Measurements from ENCODE around the gene FGF18. TPM values are rescaled to one million over a fixed set of nuclear protein-coding genes. Genes with fewer than 3 reads are reported as not detected.
"Not testable (repeated sequence)": the region's sequence is repeated elsewhere in the genome, so short reads cannot be mapped to it uniquely, and the experiment has no call there.

Gene FGF18
- total RNA-seq, 1 donor from 2014 or later = 1.4 TPM

- peak; percentile 60 for DNase-seq (ENCODE audit: low read depth)
These were observed 75.8 kb downstream of the FGF18 start for GRCh38 chr5:171495122-171495700.

- DNase-seq (ENCODE audit: low read depth) = no peak
These were observed 77.0 kb downstream of the FGF18 start for GRCh38 chr5:171496456-171496855.

- not testable (repeated sequence) for DNase-seq (ENCODE audit: low read depth)
These were observed 78.0 kb downstream of the FGF18 start for GRCh38 chr5:171497494-171497893.

GRCh38 chr5:171498166-171498565 lies 78.7 kb downstream of the FGF18 start:
- DNase-seq (ENCODE audit: low read depth) = no peak

GRCh38 chr5:171499611-171500010 lies 80.2 kb downstream of the FGF18 start:
- DNase-seq (ENCODE audit: low read depth) = no peak

GRCh38 chr5:171505473-171506043 lies 86.1 kb downstream of the FGF18 start:
- DNase-seq (ENCODE audit: low read depth) = no peak

GRCh38 chr5:171506951-171507350 lies 87.5 kb downstream of the FGF18 start:
- DNase-seq (ENCODE audit: low read depth) = no peak

Other genes starting within 250 kb of the FGF18 start
- gene TLX3, start 110.4 kb upstream of the FGF18 start, total RNA-seq = 0.35 TPM in 1 of 2 replicates, not detected in the other
- 1,217 and 1,585 TPM in 2 replicates for gene NPM1, start 31.8 kb upstream of the FGF18 start, total RNA-seq